Karpas-422 (cell line): ENCODE data around the gene SYT1. TPM values are rescaled to one million over a fixed set of nuclear protein-coding genes. Genes with fewer than 3 reads are reported as not detected.
A peak's percentile ranks its signal among the peaks of the same experiment; 100 is the strongest.
"Not testable (repeated sequence)": the region's sequence is repeated elsewhere in the genome, so short reads cannot be mapped to it uniquely, and the experiment has no call there.

Experiments
- DNase-seq: peaks from one replicate; pipeline ENCODE4 v3.0.0-alpha.2; 2015
- H2AFZ ChIP-seq: fragments of 200-600 bp; sonication (generic); 2 replicates; pipeline ENCODE4 v1.6.1; 2014; ENCODE audit warnings: antibody characterized with exemption, low read length, mixed read lengths
- H3K27ac ChIP-seq: fragments of 200-600 bp; sonication (generic); 2 replicates; pipeline ENCODE4 v1.5.1; 2014; ENCODE audit warnings: mild to moderate bottlenecking, low read length, moderate library complexity
- H3K27me3 ChIP-seq: fragments of 200-600 bp; sonication (generic); 2 replicates; pipeline ENCODE4 v1.6.1; 2014; ENCODE audit warnings: low read length, mixed read lengths
- H3K36me3 ChIP-seq: fragments of 200-600 bp; sonication (generic); 2 replicates; pipeline ENCODE4 v1.6.1; 2014; ENCODE audit warnings: low read length, mixed read lengths; ENCODE audit not compliant: insufficient read depth
- H3K4me1 ChIP-seq: fragments of 200-600 bp; sonication (generic); 2 replicates; pipeline ENCODE4 v1.6.1; 2014; ENCODE audit warnings: mild to moderate bottlenecking, low read length, mixed read lengths
- H3K4me2 ChIP-seq: fragments of 200-600 bp; sonication (generic); 2 replicates; pipeline ENCODE4 v1.6.1; 2014; ENCODE audit warnings: low read length, low read depth, mild to moderate bottlenecking; ENCODE audit not compliant: poor library complexity, severe bottlenecking
- H3K4me3 ChIP-seq: fragments of 200-600 bp; sonication (generic); 2 replicates; pipeline ENCODE4 v1.5.1; 2014; ENCODE audit warnings: mild to moderate bottlenecking, antibody characterized with exemption, low read length, mixed read lengths
- H3K79me2 ChIP-seq: fragments of 200-600 bp; sonication (generic); 2 replicates; pipeline ENCODE4 v1.6.1; 2014; ENCODE audit warnings: mild to moderate bottlenecking, low read length, mixed read lengths
- H3K9ac ChIP-seq: fragments of 200-600 bp; sonication (generic); 2 replicates; pipeline ENCODE4 v1.6.0; 2014; ENCODE audit warnings: low read length
- H3K9me2 ChIP-seq: fragments of 200-600 bp; sonication (generic), shearing (Covaris generic); replicated peaks from 2 replicates; pipeline ENCODE4 v1.6.0; 2014; ENCODE audit warnings: mild to moderate bottlenecking, low read length, moderate library complexity; ENCODE audit not compliant: insufficient read depth
- H3K9me3 ChIP-seq: fragments of 300-700, 200-600 bp; sonication (generic); 2 replicates; pipeline ENCODE4 v1.6.1; 2014; ENCODE audit warnings: low read length, mixed read lengths
- H4K20me1 ChIP-seq: fragments of 200-600 bp; sonication (generic); 2 replicates; pipeline ENCODE4 v1.6.1; 2014; ENCODE audit warnings: mild to moderate bottlenecking, antibody characterized with exemption, low read length, low read depth; ENCODE audit not compliant: insufficient read depth
- total RNA-seq: library from RNA; depleted of rRNA; stranded (reverse); fragments of >200 nt; shearing (Covaris generic); gene quantifications from 2 replicates; pipeline ENCODE4 v1.2.3, GENCODE V29; 2014; ENCODE audit warnings: low replicate concordance

The SYT1 gene
- total RNA-seq, 1 experiment from 2014 or later, result not detected

DNA sequence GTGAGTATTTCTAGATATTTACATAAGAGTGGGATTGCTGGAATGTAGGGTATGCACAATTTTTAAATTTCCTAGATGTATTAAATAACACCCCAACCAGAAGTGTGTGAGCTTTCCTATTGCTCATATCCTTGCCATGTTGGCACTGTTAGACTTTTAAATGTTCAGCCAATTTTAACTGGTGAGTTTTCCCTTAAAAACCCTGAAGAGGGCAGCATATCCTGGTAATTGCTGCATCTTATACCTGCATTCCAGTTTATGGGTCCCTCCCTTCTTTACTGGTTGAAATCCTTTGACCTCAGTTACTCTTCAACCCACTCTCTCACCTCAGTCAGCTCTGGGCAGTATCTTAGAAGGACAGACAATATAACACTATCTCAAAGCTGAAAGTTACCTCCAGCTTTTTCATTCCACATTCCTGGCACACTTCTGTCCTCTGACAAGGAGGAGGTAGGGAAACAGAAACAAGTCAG, 555.6 kb downstream of the SYT1 start:
- H3K9ac ChIP-seq, result no peak overlapping the region
- no peak overlapping the region for H2AFZ ChIP-seq
- no peaks in the 10 kb centered on the region for H3K4me1 ChIP-seq
- H3K4me2 ChIP-seq, result no peak overlapping the region
- H4K20me1 ChIP-seq, result no peaks in the 10 kb centered on the region
- no peak overlapping the region for H3K4me3 ChIP-seq
- H3K27me3 ChIP-seq, result no peaks in the 10 kb centered on the region
- DNase-seq, result peak; percentile 70
- no peaks in the 10 kb centered on the region for H3K9me2 ChIP-seq
- H3K9me3 ChIP-seq, result no peaks in the 10 kb centered on the region
- no peaks in the 10 kb centered on the region for H3K36me3 ChIP-seq
- H3K27ac ChIP-seq, result no peak overlapping the region
- no peaks in the 10 kb centered on the region for H3K79me2 ChIP-seq

DNA sequence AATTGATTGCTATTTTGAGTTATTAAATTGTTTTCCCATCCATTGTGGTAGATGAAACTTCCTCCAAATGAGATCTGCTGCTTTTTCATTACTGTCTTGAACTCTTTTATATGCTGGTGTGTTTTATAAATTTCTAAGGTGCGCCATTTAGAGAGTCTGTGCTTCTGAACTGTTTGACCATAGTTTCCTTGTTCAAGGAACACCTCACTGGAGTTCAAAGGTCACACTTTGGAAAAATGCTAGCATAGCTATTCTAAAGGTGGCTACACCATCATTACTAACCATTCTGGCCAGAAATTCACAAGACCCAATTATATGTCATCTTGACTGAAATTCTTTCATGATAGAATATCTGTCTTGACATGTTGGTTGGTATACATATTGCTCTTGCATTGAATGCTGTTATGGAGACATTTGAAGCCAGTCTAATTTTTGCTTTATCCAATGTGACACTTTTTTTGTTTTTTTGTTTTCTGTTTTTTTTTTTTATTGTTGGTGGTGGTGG, 556.7 kb downstream of the SYT1 start:
- no peak for DNase-seq
- no peaks in the 10 kb centered on the region for H4K20me1 ChIP-seq
- no peaks in the 10 kb centered on the region for H3K79me2 ChIP-seq
- H3K9ac ChIP-seq, result no peak overlapping the region
- no peak overlapping the region for H2AFZ ChIP-seq
- H3K4me3 ChIP-seq, result no peak overlapping the region
- H3K9me3 ChIP-seq, result no peaks in the 10 kb centered on the region
- no peaks in the 10 kb centered on the region for H3K9me2 ChIP-seq
- peaks cover 6% of the 10 kb centered on the region for H3K4me1 ChIP-seq
- no peak overlapping the region for H3K4me2 ChIP-seq
- no peak overlapping the region for H3K27ac ChIP-seq
- H3K27me3 ChIP-seq, result no peaks in the 10 kb centered on the region
- no peaks in the 10 kb centered on the region for H3K36me3 ChIP-seq

- Histone ChIP-seq H2AFZ (no peak overlapping the region), H3K4me3 (no peak overlapping the region), H3K9me2 (no peaks in the 10 kb centered on the region), H3K27me3 (no peaks in the 10 kb centered on the region), H4K20me1 (no peaks in the 10 kb centered on the region), H3K9me3 (no peaks in the 10 kb centered on the region), H3K79me2 (no peaks in the 10 kb centered on the region), H3K4me2 (no peak overlapping the region), H3K4me1 (peaks cover 6% of the 10 kb centered on the region), H3K36me3 (no peaks in the 10 kb centered on the region), H3K27ac (no peak overlapping the region), H3K9ac (no peak overlapping the region)
- no peak for DNase-seq
These were observed 557.7 kb downstream of the SYT1 start for GRCh38 chr12:79422060-79422812.

- DNase-seq, result no peak
These were observed 559.0 kb downstream of the SYT1 start for GRCh38 chr12:79423560-79423959.

GRCh38 chr12:79424109-79424721, 559.6 kb downstream of the SYT1 start:
- no peaks in the 10 kb centered on the region for H3K9me3 ChIP-seq
- no peak overlapping the region for H3K4me3 ChIP-seq
- no peaks in the 10 kb centered on the region for H3K27me3 ChIP-seq
- H3K27ac ChIP-seq, result no peak overlapping the region
- H3K79me2 ChIP-seq, result no peaks in the 10 kb centered on the region
- no peak overlapping the region for H2AFZ ChIP-seq
- no peaks in the 10 kb centered on the region for H4K20me1 ChIP-seq
- H3K4me1 ChIP-seq, result peaks cover 6% of the 10 kb centered on the region
- no peak for DNase-seq
- H3K9ac ChIP-seq, result no peak overlapping the region
- H3K4me2 ChIP-seq, result no peak overlapping the region
- H3K36me3 ChIP-seq, result no peaks in the 10 kb centered on the region
- no peaks in the 10 kb centered on the region for H3K9me2 ChIP-seq

More at GRCh38 chr12:79423560-79423959, 559.0 kb downstream of the SYT1 start:
- Histone ChIP-seq H3K4me3 (no peak overlapping the region), H4K20me1 (no peaks in the 10 kb centered on the region), H3K79me2 (no peaks in the 10 kb centered on the region), H3K27me3 (no peaks in the 10 kb centered on the region), H3K9me3 (no peaks in the 10 kb centered on the region), H3K4me1 (peaks cover 6% of the 10 kb centered on the region), H2AFZ (no peak overlapping the region), H3K9ac (no peak overlapping the region), H3K9me2 (no peaks in the 10 kb centered on the region), H3K27ac (no peak overlapping the region), H3K4me2 (no peak overlapping the region), H3K36me3 (no peaks in the 10 kb centered on the region)

DNA sequence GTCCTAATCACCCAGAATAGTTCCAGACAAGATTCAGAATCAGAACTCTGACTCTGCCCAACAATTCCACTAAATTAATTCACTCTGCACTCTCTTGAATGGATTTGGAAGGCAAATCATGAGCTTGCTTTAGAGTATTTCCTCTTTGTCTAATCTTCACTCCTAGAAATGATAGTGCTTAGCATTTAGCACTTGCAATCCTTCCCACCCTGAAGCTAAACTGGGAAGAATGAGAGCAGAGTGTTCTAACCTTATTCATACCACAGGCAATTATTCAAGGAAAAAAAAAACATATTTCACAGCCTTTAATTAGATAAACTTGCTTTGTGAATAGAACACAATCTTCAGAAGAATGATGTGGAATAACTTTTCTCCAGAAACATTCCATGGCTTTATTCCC, 561.5 kb downstream of the SYT1 start:
- Histone ChIP-seq H3K4me3 (no peak overlapping the region), H3K4me1 (peaks cover 6% of the 10 kb centered on the region), H2AFZ (no peak overlapping the region), H3K36me3 (no peaks in the 10 kb centered on the region), H3K4me2 (no peak overlapping the region), H3K9me2 (no peaks in the 10 kb centered on the region), H3K9ac (no peak overlapping the region), H3K27me3 (no peaks in the 10 kb centered on the region), H4K20me1 (no peaks in the 10 kb centered on the region), H3K27ac (no peak overlapping the region), H3K79me2 (no peaks in the 10 kb centered on the region), H3K9me3 (no peaks in the 10 kb centered on the region)
- DNase-seq, result no peak

DNA sequence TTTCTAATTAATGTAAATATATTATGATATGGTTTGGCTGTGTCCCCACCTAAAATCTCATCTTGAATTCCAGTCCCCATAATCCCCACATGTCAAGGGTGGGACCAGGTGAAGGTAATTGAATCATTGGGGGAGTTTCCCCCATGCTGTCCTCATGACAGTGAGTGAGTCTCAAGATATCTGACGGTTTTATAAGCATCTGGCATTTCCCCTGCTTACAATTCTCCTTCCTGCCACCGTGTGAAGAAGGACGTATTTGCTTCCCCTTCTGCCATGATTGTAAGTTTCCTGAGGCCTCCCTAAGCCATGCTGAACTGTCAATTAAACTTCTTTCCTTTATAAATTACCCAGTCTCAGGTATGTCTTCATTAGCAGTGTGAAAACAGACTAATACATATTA, 562.2 kb downstream of the SYT1 start:
- not testable (repeated sequence) for H3K4me3 ChIP-seq, H3K9me2 ChIP-seq, DNase-seq, H4K20me1 ChIP-seq, H3K27me3 ChIP-seq, H3K79me2 ChIP-seq, H3K36me3 ChIP-seq, H3K9ac ChIP-seq, H3K9me3 ChIP-seq, H3K27ac ChIP-seq, H3K4me2 ChIP-seq, H3K4me1 ChIP-seq, H2AFZ ChIP-seq

DNA sequence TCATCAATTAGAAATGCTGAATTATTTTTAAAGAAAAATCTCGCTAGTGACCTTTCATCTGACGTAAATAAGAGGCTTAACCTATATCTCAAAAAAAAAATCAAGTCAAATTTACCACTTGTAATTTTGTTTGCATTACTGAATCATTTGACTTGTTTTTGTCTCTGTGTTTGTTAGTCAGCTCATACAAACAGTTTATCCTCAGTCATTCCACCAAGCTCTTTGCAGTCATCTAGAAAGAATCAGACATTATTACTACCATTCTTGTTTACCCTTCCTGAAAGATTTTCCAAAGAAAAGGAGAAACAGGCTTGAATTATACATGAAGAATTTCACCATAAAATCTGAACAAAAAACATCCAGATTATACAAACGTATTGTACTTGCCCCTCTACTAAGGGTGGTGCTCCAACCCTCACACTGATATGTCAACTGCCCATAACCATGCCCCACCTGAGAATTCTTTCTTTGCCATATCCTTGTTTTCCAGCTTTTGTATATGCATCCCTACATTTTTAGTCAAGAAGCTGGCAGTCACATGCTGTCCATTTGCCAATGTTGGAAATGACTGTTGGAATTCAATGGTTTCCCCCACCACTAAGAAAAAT, 569.0 kb downstream of the SYT1 start:
- Histone ChIP-seq H3K27me3 (no peaks in the 10 kb centered on the region), H3K4me1 (no peaks in the 10 kb centered on the region), H3K36me3 (no peaks in the 10 kb centered on the region), H3K27ac (no peak overlapping the region), H4K20me1 (no peaks in the 10 kb centered on the region), H3K4me2 (no peak overlapping the region), H3K4me3 (no peak overlapping the region), H3K9ac (no peak overlapping the region), H2AFZ (no peak overlapping the region), H3K9me3 (no peaks in the 10 kb centered on the region), H3K9me2 (no peaks in the 10 kb centered on the region), H3K79me2 (no peaks in the 10 kb centered on the region)
- no peak for DNase-seq
